HG02885 (cell line): ENCODE data around the gene MMP24OS.
A peak's percentile ranks its signal among the peaks of the same experiment; 100 is the strongest.
"Not testable (repeated sequence)": the region's sequence is repeated elsewhere in the genome, so short reads cannot be mapped to it uniquely, and the experiment has no call there.

ENCODE experiments used
- ATAC-seq: cut with Tn5 transposase; IDR thresholded peaks from one replicate; pipeline ENCODE4 v1.9.1; 2021; ENCODE audit warnings: mild to moderate bottlenecking; ENCODE audit not compliant: unreplicated experiment, poor library complexity

MMP24OS gene

GRCh38 chr20:35277531-35278395 is at the start of gene MMP24OS:
MMP24OS (minus strand) TSS chr20:35278122; CDS start chr20:35277929, 193 bp downstream.
- ATAC-seq, result peak; percentile 84

GRCh38 chr20:35327074-35327976 is 49.4 kb upstream of the MMP24OS start:
- ATAC-seq, result no peak

DNA sequence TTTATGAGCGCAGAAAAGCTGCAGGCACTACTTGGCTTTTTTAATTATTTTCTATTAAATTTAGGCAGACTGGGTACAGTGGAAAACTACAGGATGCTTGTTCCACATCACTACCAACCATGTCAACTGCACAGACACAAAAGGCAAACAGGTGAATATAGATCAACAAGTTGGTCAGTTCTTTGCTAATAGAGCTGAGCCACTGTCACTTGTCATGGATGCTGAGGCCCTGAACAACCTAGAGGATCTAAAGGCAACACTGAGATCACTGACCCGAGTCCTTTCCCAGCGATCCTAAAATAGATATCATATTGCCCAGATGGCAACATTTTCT is 48.8 kb upstream of the MMP24OS start:
- no peak for ATAC-seq

- ATAC-seq, result no peak
Measured at GRCh38 chr20:35326021-35326739, 48.3 kb upstream of the MMP24OS start.

- ATAC-seq, result no peak
Measured at GRCh38 chr20:35325401-35325800, 47.5 kb upstream of the MMP24OS start.

- no peak for ATAC-seq
Measured at GRCh38 chr20:35320396-35321126, 42.6 kb upstream of the MMP24OS start.

- ATAC-seq, result no peak
Measured at GRCh38 chr20:35319871-35320197, 41.9 kb upstream of the MMP24OS start.

GRCh38 chr20:35319192-35319870 is 41.4 kb upstream of the MMP24OS start:
- ATAC-seq, result no peak

DNA sequence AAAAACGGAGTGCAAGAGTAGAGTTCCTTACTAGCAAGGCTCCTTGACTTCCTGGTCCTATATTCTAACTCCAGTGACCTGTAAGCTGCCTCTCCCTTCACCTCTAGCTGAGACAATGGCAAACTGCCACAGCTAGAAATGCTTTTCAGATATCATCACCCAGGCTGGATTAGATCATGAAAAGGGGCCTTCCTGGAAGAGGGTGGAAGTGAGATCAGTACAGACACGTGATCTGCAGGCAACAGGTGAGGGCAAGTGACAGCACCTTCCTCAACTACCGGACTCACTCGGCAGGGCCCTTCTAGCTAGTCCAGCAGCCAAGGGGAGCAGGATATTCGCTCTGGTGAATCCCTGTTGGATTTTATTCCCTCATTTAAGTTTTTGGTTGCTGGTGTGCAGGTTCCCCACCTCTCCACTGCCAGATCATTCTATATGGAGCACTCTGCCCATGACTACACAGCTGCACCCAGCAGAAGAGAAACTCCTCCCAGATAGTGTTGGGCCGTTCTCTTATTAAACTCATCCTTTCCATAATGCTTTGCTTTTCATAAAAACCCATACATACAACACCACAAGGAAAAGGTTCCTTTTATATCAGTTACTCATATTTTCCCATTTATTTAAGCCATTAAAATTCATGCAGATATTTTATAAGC is 40.7 kb upstream of the MMP24OS start:
- ATAC-seq, result no peak

DNA sequence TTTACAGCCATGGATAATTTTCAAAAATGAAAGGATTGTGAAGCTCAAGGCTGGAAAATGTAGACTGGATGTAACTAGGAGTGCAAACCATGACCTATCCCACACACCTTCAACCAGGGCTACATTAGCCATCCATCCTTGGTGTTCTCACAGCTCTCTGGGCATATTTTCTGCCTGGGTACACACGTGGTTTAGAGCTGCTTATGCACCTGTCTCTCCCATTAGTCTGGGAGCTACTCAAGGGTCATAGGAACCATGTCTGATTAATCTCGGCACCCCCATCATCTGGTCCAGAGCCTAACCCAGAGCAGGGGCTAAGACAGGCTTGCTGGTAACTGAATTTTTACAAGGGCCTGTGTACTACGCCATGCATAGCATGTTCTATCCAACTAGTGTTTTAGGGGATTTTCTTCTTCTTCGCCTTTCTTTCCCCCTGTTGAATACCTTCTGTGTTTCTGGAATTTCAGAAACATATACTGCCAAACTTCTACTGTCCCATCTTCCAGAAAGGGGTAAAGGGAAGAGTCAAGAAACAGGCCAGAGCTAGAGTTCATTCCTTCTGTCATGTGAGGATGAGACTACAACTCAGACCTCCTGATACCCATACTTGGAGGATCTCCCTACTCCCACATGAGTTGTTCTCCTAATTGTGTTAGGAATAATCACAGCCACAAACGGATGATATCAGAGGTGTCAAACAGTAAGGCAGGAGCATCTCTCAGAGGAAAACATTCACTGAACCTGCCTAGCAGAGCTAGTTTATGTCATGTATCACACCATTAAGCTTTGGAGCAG is 39.7 kb upstream of the MMP24OS start:
- no peak for ATAC-seq

- ATAC-seq, result no peak
Measured at GRCh38 chr20:35316086-35316485, 38.2 kb upstream of the MMP24OS start.

- ATAC-seq, result not testable (repeated sequence)
Measured at GRCh38 chr20:35315632-35316020, 37.7 kb upstream of the MMP24OS start.

DNA sequence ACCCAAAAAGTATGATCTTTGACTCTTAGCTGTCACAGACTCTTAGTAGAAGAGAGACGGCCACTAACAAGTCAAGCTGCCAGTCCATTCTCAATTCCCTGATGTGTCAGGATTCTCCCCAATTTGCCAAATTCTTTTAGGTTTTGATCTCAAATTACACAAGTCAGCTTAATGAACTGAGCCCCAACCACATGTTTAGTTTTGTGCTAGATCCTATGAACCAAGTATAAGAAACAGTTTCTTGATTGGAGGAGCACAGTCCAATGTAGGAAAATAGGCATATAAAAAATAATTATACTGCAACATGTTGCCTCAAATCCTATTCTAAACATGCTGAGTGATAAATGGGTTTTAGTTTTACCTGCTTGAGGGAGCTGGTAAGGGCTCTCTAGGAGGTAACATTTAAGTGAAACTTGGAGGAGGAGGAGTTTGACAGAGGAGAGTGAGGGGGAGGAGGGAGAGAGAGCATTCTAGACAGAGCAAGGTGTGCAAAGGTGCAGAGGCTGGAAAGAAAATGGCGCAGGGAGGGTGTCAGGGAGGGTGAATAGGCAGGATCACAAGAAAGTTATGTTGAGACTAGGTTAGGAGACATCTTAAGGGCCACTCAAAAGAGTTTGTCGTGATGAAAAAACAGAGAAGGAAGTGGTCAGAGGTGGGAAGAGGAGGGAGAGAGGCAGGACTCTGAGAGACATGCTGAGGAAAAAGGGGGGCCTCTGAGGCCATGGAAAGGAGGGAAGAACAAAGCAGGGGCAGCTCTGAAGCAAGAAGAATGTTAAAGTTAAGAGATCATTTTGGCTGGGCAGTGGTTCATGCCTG is 37.1 kb upstream of the MMP24OS start:
- ATAC-seq, result no peak

GRCh38 chr20:35312318-35312717 is 34.4 kb upstream of the MMP24OS start:
- no peak for ATAC-seq

DNA sequence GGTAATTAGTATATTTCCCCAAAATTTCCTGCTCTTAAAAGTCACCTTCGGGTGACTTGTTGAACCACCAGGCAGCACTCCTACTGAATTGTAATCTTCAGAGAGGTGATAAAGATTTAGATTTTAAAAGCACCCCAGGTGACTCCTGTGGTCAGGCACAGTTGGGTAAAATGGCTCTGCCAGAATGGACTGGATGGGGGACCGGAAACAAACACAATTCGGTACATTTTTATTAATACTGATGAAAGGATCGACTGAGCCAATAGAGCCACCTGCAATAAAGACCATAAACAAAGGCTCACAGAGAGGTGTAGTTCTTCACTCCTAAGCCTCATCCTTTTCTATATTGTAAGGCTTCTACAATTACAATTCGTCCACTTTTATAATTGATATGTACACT is 33.9 kb upstream of the MMP24OS start:
- ATAC-seq, result no peak

DNA sequence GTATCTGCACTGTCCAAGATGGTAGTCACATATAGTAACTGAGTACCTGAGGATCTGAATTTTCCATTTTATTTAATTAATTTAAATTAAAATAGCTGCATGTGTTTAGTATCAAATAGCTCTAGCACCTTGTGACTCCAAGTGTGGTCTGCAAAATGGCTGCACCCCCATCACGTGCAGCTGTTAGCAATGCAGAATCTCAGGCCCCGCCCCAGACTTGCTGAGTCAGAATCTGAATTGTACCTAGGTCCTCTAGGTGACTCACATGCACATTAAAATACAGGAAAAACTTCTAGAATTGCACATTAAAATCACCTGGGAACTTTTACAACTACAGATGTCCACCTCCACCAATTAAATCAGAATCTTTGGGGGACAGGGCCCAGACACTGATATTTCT is 33.5 kb upstream of the MMP24OS start:
- no peak for ATAC-seq
